Testis (tissue), 3 donors: Measurements from ENCODE around the gene RGS17. TPM values are rescaled to one million over a fixed set of nuclear protein-coding genes. Genes with fewer than 3 reads are reported as not detected.
A peak's percentile ranks its signal among the peaks of the same experiment; 100 is the strongest.

ENCODE experiments used
- DNase-seq: peaks from one replicate; pipeline ENCODE4 v3.0.0-alpha.2; 2019
- H3K27ac ChIP-seq, 2 donors: fragments of 200-600 bp; sonication (generic); one replicate each; pipeline ENCODE4 v1.5.1; 2019
- H3K27me3 ChIP-seq: fragments of 200-600 bp; sonication (generic); one replicate; pipeline ENCODE4 v1.5.1; 2019
- H3K36me3 ChIP-seq: fragments of 200-600 bp; sonication (generic); one replicate; pipeline ENCODE4 v1.5.1; 2017; ENCODE audit warnings: low read depth; ENCODE audit errors: missing control alignments
- H3K4me1 ChIP-seq: fragments of 200-600 bp; sonication (generic); one replicate; pipeline ENCODE4 v1.5.1; 2019
- H3K4me3 ChIP-seq, 2 donors: fragments of 200-600 bp; sonication (generic); one replicate each; pipeline ENCODE4 v1.5.1; 2017 to 2019
- H3K9me3 ChIP-seq: fragments of 200-600 bp; sonication (generic); one replicate; pipeline ENCODE4 v1.5.1; 2017
- POLR2A ChIP-seq: fragments of 450-650 bp; IDR thresholded peaks from one replicate; pipeline ENCODE4 v1.6.1; 2017; ENCODE audit warnings: antibody characterized with exemption, mild to moderate bottlenecking, moderate library complexity
- WGBS, 2 donors: methylation state at CpG; one replicate each; pipeline ENCODE4 v1.1.5; 2018; 5-methylcytosine and 5-hydroxymethylcytosine counted together
- intact Hi-C: fragments of 100-400 bp; cut with DNase I; formaldehyde crosslinking; loops from one replicate; pipeline ENCODE4 v1.15.1; 2023; ENCODE audit warnings: low total_unique reads
- polyA plus RNA-seq: library from polyadenylated mRNA; stranded (reverse); fragments of 350-450 nt; fragmentation: Illumina TruSeq; extraction: RNeasy Lipid Tissue Mini Kit (QIAGEN cat#74804); gene quantifications from one replicate; pipeline ENCODE4 v1.2.3, GENCODE V29; 2014; ENCODE audit warnings: low read depth, low replicate concordance; ENCODE audit not compliant: insufficient read depth
- total RNA-seq, 2 donors: library from RNA; depleted of rRNA; stranded (reverse); fragments of >200 nt; gene quantifications; one replicate each; pipeline ENCODE4 v1.2.3, GENCODE V29; 2016
- TF ChIP-seq, protein P1 (sequence below), 3 experiments: fragments of 450-650 bp in 2 of 3; fragments of 200-600 bp in 1 of 3; sonication (generic) in 1 of 3; IDR thresholded peaks; one replicate each; pipeline ENCODE4 v1.5.1; 2016 to 2019; ENCODE audit warnings: antibody characterized with exemption in 3 of 3, mild to moderate bottlenecking in 2 of 3, moderate library complexity in 1 of 3

Gene RGS17
- total and polyA plus RNA-seq, 3 donors from 2014 or later, result 0.65 to 4.5 (median 3.1) TPM

DNA sequence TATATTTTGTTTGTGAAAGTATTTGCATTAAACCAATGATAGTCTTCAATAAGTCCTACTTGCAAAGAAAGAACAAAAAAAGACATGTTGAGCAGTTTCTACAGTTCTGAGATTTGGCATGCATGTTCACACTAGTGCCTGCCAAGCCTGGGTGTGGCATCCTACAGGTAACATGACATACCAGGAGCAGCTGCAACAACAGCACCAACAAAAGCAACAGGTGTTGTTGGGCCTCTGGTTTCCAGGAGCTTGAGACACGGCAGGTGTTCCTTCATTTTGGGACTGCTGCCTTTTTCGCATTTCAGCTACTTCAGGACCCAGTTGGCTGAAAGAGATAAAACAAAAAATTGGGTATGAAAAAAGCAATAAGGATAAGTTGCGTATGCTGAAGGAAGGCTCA is 87.4 kb downstream of the RGS17 start:
- no peak overlapping the region for H3K27ac ChIP-seq
- intact Hi-C loops, result no loop called here
- H3K27me3 ChIP-seq, result no peaks in the 10 kb centered on the region
- no peak overlapping the region for H3K4me3 ChIP-seq
- TF ChIP-seq, protein P1, sequence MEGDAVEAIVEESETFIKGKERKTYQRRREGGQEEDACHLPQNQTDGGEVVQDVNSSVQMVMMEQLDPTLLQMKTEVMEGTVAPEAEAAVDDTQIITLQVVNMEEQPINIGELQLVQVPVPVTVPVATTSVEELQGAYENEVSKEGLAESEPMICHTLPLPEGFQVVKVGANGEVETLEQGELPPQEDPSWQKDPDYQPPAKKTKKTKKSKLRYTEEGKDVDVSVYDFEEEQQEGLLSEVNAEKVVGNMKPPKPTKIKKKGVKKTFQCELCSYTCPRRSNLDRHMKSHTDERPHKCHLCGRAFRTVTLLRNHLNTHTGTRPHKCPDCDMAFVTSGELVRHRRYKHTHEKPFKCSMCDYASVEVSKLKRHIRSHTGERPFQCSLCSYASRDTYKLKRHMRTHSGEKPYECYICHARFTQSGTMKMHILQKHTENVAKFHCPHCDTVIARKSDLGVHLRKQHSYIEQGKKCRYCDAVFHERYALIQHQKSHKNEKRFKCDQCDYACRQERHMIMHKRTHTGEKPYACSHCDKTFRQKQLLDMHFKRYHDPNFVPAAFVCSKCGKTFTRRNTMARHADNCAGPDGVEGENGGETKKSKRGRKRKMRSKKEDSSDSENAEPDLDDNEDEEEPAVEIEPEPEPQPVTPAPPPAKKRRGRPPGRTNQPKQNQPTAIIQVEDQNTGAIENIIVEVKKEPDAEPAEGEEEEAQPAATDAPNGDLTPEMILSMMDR (IDR thresholded peaks at IDR 0.05), result no peak
- TF ChIP-seq POLR2A, result no peak
- H3K36me3 ChIP-seq, result no peaks in the 10 kb centered on the region
- peaks cover 1% of the 10 kb centered on the region for H3K4me1 ChIP-seq
- no peak for DNase-seq
- H3K9me3 ChIP-seq, result no peaks in the 10 kb centered on the region
- 79 to 88% methylated on average over 3 of the region's 3 CpGs for WGBS, 2 donors

DNA sequence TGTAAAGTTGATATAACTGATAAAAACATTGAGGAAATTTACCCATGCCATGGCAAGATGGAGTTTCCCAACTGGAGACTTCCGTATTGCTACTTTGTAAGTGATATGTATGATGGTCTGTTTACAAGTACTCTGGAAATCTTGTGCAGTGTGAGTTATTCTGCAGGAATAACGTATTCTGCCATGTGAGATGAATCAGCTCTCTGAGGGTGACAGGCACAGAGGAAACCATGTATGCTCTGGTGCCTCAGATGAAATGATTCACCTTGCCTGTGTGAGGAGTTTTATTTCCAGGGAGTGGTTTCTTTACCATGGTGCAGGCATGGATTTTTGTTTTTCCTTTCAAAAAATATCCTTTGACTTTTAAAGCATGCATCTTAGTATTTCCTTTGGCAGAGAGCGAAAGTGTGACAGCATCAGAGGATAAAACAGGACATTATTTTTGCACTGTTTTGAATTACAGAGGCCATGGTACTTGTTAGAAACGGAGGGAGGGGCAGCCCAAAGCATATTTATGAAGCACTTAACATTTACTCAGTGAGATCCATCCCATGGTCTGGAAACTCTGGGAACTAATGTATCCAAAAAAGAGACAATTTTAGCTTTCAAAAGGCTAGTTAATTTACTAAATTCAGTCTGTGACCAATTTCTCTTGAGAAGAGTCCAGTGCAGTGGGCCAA is 92.6 kb downstream of the RGS17 start:
- Histone ChIP-seq H3K4me3 (no peak overlapping the region), H3K36me3 (no peaks in the 10 kb centered on the region), H3K4me1 (peaks cover 5% of the 10 kb centered on the region), H3K27me3 (no peaks in the 10 kb centered on the region), H3K9me3 (no peaks in the 10 kb centered on the region), H3K27ac (no peak overlapping the region)
- 59 to 65% methylated on average over 4 of the region's 4 CpGs for WGBS, 2 donors
- TF ChIP-seq, protein P1 (IDR thresholded peaks at IDR 0.05), result no peak
- TF ChIP-seq POLR2A, result no peak
- intact Hi-C loops, result no loop called here
- no peak for DNase-seq

DNA sequence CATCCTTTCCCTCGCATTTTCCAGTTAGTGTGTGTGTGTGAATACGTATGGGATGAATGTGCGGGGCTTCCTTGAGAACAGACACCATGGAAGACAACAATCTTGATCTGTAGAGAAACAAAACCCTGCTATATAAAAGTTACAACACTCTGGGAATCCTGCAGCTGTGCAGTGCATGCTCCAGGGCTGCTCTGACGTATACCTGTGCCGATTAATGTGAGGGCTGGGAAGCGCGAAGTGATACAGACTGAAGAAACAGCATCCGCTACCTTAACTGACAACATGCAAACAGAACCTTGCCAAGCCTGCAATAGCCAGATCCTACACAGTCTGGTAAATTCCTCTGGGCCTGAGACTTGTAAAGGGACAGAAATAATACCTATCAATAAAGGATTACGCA is 96.9 kb downstream of the RGS17 start:
- peaks cover 5% of the 10 kb centered on the region for H3K4me1 ChIP-seq
- H3K27me3 ChIP-seq, result no peaks in the 10 kb centered on the region
- no peak for DNase-seq
- H3K4me3 ChIP-seq, result no peak overlapping the region
- TF ChIP-seq POLR2A, result no peak
- TF ChIP-seq, protein P1 (IDR thresholded peaks at IDR 0.05), result no peak
- 93 to 96% methylated on average over 9 of the region's 9 CpGs for WGBS, 2 donors
- intact Hi-C loops, result no loop called here
- H3K9me3 ChIP-seq, result no peaks in the 10 kb centered on the region
- no peak overlapping the region for H3K27ac ChIP-seq
- H3K36me3 ChIP-seq, result no peaks in the 10 kb centered on the region

DNA sequence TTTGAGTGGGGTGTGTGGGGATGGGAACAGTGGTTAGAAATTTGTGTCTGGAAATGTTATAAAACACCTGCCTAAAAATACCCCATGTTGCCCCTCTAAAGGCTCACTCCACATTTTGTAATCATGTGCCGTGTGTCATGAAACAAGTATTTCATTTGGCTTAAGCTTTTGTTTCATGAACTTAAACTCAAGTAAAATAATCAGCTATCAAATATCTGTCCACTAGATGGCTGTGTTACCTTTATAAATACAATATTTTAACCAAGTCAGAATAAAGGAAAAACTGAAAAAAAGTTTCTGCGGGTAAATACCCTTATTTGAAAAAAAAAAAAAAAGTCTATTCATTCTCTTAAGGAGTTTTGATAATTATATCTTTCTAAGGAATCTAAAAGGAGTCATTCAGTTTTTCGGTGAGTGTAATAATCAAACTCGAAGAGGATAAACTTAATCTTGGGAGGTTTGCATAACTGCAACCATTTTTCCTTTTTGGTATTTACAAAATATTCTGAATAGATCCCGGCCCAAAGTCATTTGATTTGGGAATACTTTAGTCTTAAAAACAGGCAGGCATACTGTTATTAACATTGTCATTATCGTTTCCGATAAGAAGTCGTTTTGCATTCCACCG is 98.7 kb downstream of the RGS17 start:
- Histone ChIP-seq H3K27me3 (no peaks in the 10 kb centered on the region), H3K4me3 (no peak overlapping the region), H3K36me3 (no peaks in the 10 kb centered on the region), H3K4me1 (no peaks in the 10 kb centered on the region), H3K27ac (no peak overlapping the region), H3K9me3 (no peaks in the 10 kb centered on the region)
- intact Hi-C loops, result no loop called here
- no peak for DNase-seq
- no peak for TF ChIP-seq POLR2A
- TF ChIP-seq, protein P1 (IDR thresholded peaks at IDR 0.05), result peak; percentile 32 to 47 (median 32)
- WGBS, 2 donors, result 70 to 73% methylated on average over 9 of the region's 9 CpGs
